Endothelial cell of hepatic sinusoid (primary cell): Measurements from ENCODE around the gene BORCS6.

Source experiments
- in situ Hi-C: cut with HindIII; loops from 2 replicates; pipeline ENCODE4 v1.10.0; 2017; ENCODE audit warnings: low sequenced_read_pairs

The BORCS6 gene

DNA sequence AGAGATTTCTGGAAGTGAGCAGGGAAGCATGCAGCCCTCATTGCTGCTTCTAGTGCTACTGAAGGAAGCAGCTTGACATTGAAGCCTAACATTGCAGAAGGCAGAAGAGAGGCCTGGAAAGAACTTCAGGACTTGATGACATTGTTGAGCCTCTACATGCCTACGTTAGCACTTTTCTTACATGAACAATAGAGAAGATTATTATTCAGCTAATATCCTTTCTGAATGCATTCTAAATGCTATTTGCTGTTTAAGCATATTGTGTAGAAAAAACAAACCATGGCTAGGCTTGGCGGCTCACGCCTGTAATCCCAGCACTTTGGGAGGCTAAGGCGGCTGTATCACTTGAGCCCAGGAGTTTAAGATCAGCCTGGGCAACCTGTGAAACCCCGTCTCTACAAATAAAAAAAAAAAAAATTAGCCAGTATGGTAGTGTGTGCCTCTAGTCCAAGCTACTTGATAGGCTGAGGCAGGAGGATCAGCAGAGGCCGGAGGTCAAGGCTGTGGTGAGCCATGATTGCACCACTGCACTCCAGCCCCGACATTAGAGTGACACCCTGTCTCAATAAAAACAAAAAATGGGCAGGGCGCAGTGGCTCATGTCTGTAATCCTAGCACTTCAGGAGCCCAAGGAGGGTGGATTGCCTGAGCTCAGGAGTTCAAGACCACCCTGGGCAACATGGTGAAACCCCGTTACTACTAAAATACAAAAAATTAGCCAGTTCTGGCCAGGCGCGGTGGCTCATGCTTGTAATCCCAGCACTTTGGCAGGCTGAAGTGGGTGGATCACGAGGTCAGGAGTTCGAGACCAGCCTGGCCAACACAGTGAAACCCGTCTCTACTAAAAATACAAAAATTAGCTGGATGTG, 22.6 kb upstream of the BORCS6 start:
- in situ Hi-C loops, result no loop called here

- in situ Hi-C loops, result no loop called here
Measured at GRCh38 chr17:8210761-8211458, 20.9 kb upstream of the BORCS6 start.

DNA sequence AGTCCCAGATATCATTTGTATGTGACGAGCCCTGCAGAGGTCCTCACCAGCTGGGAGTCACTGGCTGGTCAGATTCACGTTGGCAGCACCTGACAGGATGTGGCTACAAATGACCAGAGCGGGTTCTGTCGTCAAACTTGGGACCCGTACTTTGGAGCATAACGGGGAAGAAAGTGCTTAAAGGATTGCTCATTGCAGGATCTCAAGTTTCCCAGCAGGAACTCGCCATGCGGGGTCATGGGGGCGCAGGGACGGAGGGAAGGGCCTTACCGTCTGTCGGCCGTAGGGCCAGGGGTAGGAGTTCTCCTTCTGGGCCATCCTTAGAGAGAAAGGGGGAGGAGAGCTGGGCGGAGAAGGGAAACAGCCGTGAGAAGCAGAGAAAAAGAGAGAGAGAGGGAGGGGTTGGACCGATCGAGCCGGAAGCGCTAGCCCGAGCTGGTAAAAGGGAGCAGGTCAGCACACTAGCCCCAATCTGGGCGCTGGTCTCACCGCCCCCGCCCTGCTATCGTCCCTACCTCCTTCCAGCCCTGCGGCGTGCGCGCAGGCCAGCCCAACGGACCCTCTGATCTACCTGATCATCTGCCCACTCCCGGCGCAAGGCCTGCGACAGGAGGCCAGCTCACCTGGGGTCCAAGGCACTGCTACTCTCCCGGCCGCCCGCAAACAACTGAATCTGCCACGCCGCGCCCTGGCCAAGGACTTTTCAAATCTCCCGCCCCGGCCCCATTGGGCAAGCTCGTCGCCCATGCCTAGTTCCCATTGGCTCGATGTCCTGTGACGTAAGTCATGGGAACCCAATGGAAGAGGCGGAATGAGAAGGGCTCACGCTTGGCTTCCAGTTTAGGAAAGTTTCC, 20.2 kb upstream of the BORCS6 start, which contains the start of gene AURKB:
Gene AURKB (minus strand): TSS at position 669 of the 854 bp plus-strand sequence. CDS start 351 bp downstream, at position 318.
- in situ Hi-C loops, result no loop called here

DNA sequence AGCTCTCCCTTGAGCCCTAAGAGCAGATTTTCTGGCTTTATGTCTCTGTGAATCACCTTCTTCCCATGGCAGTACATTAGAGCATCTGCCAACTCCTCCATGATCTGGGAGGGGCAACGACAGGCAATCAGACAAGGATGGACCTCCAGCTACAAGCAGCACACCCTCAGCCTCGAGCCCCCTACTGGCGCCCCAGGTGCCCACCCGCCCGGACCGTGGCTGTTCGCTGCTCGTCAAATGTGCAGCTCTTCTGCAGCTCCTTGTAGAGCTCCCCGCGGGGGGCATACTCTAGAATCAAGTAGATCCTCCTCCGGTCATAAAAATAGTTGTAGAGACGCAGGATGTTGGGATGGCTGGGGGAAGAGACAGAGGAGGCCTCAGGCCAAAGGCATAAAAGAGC, 16.6 kb upstream of the BORCS6 start:
- in situ Hi-C loops, result no loop called here

- in situ Hi-C loops, result no loop called here
Measured at GRCh38 chr17:8204761-8205555, 15.0 kb upstream of the BORCS6 start.

- in situ Hi-C loops, result no loop called here
Measured at GRCh38 chr17:8192070-8192815, 2.3 kb upstream of the BORCS6 start.

DNA sequence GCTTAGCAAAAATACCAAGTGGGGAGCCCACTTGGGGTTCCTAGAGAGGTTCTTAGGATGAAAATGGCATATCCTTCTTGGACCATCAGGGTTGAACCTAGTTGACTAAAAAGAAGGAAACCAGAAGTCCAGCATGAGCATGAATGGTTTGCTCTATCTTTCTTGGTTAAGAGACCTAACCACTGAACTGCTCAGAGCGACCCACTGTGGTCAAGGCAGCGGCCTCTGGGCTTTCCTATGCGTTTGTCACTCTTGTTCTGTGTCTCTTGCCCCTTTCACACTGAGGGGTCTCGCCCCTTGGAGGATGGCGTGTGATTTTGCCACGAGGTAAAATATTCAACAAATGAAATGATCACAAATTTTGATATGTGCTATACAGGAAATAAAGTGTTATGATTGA, 526 bp upstream of the BORCS6 start:
- in situ Hi-C loops, result no loop called here

DNA sequence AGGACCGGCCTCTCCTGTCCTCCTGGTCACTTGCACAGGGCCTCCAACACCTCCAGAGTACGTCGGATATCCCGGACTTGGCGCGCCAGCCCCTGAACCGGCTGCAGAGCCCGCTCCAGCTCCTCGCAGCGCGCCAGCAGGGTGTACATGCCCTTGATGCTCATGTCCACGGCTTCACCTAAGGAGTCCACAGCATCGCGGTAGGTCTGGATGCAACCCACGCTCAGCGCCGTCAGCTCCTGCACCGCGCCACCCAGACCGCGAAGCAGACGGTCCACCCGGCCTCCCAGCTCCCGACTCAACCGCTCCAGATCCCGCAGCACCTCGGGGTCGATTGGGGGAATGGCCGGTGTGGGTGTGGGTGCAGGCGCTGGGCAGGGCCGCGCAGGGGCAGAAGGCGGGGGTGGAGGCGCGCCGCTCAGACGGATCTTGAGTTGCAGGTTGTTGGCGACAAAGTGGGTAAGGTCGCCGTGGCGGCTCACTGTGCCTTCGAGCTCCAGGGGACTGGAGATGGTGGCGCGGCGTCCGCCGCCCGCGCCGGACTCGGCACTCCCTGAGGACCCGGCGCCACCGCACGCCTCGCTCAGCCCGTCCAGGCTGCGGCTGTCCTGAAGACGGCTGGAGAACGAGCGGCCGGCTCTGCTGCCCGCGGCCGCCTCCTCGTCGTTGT, 804 bp downstream of the BORCS6 start:
- in situ Hi-C loops, result loop anchor here (5.0 kb wide), 2 partner anchors 48 to 67 kb away; partner anchors contain the start of gene HES7

- in situ Hi-C loops, result loop anchor here (5.0 kb wide), 2 partner anchors 49 to 66 kb away; partner anchors contain the start of gene HES7
Measured at GRCh38 chr17:8188263-8188839, 1.6 kb downstream of the BORCS6 start.

DNA sequence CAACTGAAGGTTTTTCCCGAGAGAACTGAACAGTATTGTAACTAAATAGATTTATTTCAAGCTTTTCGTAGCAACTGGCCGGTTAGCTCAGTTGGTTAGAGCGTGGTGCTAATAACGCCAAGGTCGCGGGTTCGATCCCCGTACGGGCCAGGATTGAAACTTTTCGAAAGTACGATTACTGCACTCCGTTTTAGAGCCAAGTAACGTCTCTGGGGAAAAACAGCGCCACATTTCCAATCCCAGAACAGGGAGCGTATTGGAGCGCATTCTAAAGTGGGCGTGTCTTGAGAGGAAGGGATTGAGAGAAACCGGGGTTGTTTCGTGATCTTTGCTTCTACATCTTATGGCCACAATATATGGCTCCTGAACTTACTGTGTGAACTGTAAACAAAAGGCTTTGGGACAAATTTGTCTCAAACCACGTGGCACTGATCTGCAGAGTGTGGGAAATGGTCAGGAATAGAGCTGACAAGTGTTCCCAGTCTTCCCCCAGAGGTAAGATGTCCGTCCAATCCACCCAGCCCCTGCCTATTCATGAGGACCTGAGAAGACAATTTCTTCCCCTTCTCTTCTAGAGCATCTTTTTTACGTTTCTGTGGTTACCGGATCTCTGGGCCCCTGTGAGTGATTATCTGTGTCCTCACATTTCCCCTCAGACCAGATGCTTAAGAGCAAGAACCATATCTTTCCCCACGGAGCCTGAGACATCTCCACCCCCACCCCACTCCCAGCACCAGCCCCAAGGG, 2.3 kb downstream of the BORCS6 start:
- in situ Hi-C loops, result loop anchor here (5.0 kb wide), 2 partner anchors 50 to 65 kb away; partner anchors contain the start of gene HES7

- in situ Hi-C loops, result loop anchor here (5.0 kb wide), 2 partner anchors 50 to 65 kb away; partner anchors contain the start of gene HES7
Measured at GRCh38 chr17:8186787-8187516, 3.0 kb downstream of the BORCS6 start.

GRCh38 chr17:8186446-8186786, 3.6 kb downstream of the BORCS6 start:
- in situ Hi-C loops, result loop anchor here (5.0 kb wide), 2 partner anchors 51 to 64 kb away; partner anchors contain the start of gene HES7

DNA sequence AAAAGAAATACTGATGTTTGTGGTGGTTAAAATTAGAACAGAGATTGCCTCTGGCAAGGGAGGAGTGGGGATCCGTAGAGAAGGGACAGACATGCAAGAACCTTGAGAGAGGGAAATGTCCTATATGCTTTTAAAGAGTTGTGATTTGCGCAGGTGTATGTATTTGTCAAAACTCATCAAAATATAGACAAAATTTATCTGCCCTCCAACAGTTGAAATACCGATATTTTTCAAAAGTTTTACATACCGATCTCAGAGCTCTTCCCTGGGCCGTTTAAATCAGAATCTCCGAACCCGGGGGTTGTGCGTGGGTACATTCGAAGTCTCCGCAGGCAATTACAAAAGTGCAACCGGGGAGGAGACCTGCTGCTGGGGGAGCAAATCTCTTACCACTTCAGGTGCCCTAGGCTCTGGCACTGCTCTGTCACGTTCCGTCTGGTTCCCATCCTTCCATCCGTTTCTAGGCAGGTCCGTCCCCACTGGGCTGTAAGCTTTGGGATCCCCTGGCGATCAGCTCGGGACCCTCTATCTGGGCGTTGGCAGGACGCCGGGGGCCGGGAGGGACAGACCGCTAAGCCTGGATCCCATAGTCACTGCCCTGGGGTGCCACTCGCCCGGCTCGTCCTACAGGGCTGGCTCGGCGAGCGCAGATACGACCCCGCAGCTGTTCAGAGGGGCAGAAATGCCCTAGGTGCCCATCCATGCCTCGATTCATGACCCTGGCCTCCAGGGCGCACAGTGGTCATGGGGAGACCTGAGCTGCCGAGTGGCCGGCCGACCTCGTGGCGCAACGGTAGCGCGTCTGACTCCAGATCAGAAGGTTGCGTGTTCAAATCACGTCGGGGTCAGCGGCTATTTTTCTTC, 4.2 kb downstream of the BORCS6 start:
- in situ Hi-C loops, result loop anchor here (5.0 kb wide), 2 partner anchors 51 to 64 kb away; partner anchors contain the start of gene HES7

- in situ Hi-C loops, result no loop called here
Measured at GRCh38 chr17:8176998-8177731, 12.8 kb downstream of the BORCS6 start.

- in situ Hi-C loops, result no loop called here
Measured at GRCh38 chr17:8176197-8176940, 13.6 kb downstream of the BORCS6 start, which contains the start of gene TMEM107. Gene TMEM107, minus strand, starts transcription at chr17:8176380. Its CDS starts 94 bp downstream, at chr17:8176286.
